ENCODE data around the gene CDH23. TPM values are rescaled to one million over a fixed set of nuclear protein-coding genes. Genes with fewer than 3 reads are reported as not detected.

The CDH23 gene
- total RNA-seq, 1 experiment from 2014 or later: not detected

DNA sequence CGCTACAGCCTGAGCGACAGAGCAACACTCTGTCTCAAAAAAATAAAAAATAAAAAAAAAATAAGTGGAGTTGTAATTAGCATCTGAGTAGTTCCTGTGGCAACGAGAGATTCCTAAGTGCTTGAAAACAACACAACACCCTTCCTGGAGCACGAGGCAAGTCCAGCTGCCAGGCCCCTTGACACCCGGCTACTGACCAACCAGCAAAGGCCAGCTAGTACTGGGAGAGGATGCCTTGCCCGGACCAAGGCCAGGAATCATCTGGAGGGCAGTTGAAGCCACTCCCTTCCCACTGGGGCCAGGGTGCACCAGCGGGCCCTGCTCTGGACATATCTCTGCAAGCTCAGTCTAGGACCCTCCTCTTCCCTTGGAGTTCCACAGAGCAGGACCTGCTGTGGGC is 322.3 kb downstream of the CDH23 start:
- H3K4me3 ChIP-seq (ENCODE audit: low read length): no peak overlapping the region
- ChIA-PET POLR2A (ENCODE audit: unreplicated experiment) (no interaction called here), CTCF (no interaction called here)
- intact Hi-C loops (cut with micrococcal nuclease): no loop called here
- no TSS peak for BruUV-seq (replicated peaks)
- ATAC-seq (no peak), DNase-seq (no peak)
- no peak overlapping the region for H3K27ac ChIP-seq (ENCODE audit: low read length)
- TF ChIP-seq EZH2 (IDR thresholded peaks at IDR 0.05; ENCODE audit: low read length, unreplicated experiment) (no peak), EZH2phosphoT487 (IDR thresholded peaks at IDR 0.05; ENCODE audit: borderline replicate concordance, low read length) (no peak), CTCF (conservative IDR thresholded peaks at IDR 0.05; ENCODE audit: low read depth, low read length) (no peak)
- H3K9ac ChIP-seq (ENCODE audit: low read length): no peak overlapping the region
- H3K4me1 ChIP-seq (ENCODE audit: insufficient read depth, low read length): no peaks in the 10 kb centered on the region
- H3K79me2 ChIP-seq (ENCODE audit: low read length): no peaks in the 10 kb centered on the region
- no peaks in the 10 kb centered on the region for H3K36me3 ChIP-seq (ENCODE audit: low read depth, low read length)
- H2AFZ ChIP-seq (ENCODE audit: low read length): no peak overlapping the region
- H3K9me3 ChIP-seq (ENCODE audit: low read length): no peaks in the 10 kb centered on the region
- no peaks in the 10 kb centered on the region for H3F3A ChIP-seq (ENCODE audit: low read length, unreplicated experiment)
- H3K27me3 ChIP-seq (ENCODE audit: low read length): no peaks in the 10 kb centered on the region
- no peaks in the 10 kb centered on the region for H4K20me1 ChIP-seq (ENCODE audit: low read length)
- no peaks in the 10 kb centered on the region for H3K9me2 ChIP-seq (replicated peaks; ENCODE audit: low read length)
- no peak overlapping the region for H3K4me2 ChIP-seq (ENCODE audit: low read length)

DNA sequence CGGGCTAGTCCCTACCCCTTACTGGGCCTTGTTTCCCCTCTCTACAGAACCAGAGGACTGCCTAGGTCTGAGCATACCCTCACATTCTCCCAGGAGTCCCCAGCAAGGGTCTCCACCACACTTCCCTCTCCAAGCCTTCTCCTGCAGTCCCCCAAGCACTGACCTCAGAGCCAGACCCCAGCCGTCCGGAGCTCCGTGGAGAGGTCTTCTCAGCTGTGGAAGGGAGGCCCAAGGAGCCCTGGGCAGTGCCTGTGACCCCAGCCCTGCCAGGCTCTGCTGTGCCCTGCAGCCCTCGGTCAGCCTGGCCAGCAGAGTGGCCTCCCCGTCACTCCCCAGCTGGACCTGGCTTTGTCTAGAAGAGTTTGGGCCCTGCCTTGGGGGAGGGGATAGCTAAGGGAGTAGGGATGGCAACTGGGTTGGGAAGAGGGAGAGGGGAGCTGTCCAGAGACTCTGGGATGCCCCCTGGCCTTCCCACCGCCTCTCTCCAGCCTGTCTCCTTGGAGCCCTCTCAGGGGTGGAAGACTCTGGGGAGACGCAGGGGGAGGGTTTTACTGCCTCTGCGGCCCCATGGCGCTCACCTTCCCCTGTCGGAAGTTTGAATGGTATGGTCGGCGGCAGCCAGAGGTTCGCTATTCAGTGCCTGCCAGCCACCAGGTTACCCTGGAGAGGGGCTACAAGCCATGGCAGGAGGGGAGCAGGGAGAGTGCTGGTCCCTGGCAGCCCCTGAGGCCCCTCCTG is 322.9 kb downstream of the CDH23 start, which contains the start of gene C10orf105:
Gene C10orf105, minus strand, starts transcription at position 315 of the 738 bp plus-strand sequence. CDS start 3,441 bp downstream, outside the sequence.
- H3K4me2 ChIP-seq (ENCODE audit: low read length): no peak within 1 kb of the TSS
- H3K4me1 ChIP-seq (ENCODE audit: insufficient read depth, low read length): no peaks in the 10 kb centered on the region
- no TSS peak for BruUV-seq (replicated peaks)
- no peak within 1 kb of the TSS for H2AFZ ChIP-seq (ENCODE audit: low read length)
- ChIA-PET POLR2A (ENCODE audit: unreplicated experiment) (no interaction called here), CTCF (no interaction called here)
- no peaks in the 10 kb centered on the region for H4K20me1 ChIP-seq (ENCODE audit: low read length)
- H3F3A ChIP-seq (ENCODE audit: low read length, unreplicated experiment): no peaks in the 10 kb centered on the region
- no peak within 1 kb of the TSS for H3K27ac ChIP-seq (ENCODE audit: low read length)
- H3K9me2 ChIP-seq (replicated peaks; ENCODE audit: low read length): no peaks in the 10 kb centered on the region
- no peaks in the 10 kb centered on the region for H3K27me3 ChIP-seq (ENCODE audit: low read length)
- DNase-seq: no peak
- TF ChIP-seq EZH2 (IDR thresholded peaks at IDR 0.05; ENCODE audit: low read length, unreplicated experiment) (no peak), CTCF (conservative IDR thresholded peaks at IDR 0.05; ENCODE audit: low read depth, low read length) (no peak), EZH2phosphoT487 (IDR thresholded peaks at IDR 0.05; ENCODE audit: borderline replicate concordance, low read length) (no peak)
- no peaks in the 10 kb centered on the region for H3K79me2 ChIP-seq (ENCODE audit: low read length)
- H3K9ac ChIP-seq (ENCODE audit: low read length): no peak within 1 kb of the TSS
- no peaks in the 10 kb centered on the region for H3K9me3 ChIP-seq (ENCODE audit: low read length)
- intact Hi-C loops (cut with micrococcal nuclease): no loop called here
- ATAC-seq: no peak
- no peaks in the 10 kb centered on the region for H3K36me3 ChIP-seq (ENCODE audit: low read depth, low read length)
- H3K4me3 ChIP-seq (ENCODE audit: low read length): no peak within 1 kb of the TSS

DNA sequence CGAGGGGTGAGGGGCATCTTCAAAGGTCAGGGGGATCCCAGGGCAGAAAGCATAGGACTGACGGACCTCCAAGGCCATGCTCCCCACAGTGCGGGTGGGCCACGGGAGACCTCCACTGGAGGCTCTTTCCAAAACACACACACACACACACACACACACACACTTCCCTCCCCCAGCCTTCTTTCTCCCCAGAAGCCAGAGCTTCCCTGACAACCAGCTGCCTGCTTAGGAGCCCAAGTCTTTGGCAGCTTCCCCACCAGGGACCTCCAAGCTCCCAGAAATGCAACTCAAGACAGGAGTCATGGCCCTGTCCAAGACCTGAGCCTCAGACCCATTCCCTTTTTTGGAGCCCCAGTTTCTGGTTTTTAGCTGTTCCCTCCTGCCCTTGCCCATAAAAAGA is 323.6 kb downstream of the CDH23 start:
- no peak overlapping the region for H3K4me2 ChIP-seq (ENCODE audit: low read length)
- no peak overlapping the region for H2AFZ ChIP-seq (ENCODE audit: low read length)
- no peaks in the 10 kb centered on the region for H3K79me2 ChIP-seq (ENCODE audit: low read length)
- ATAC-seq (no peak), DNase-seq (no peak)
- H3K9ac ChIP-seq (ENCODE audit: low read length): no peak overlapping the region
- no peaks in the 10 kb centered on the region for H3K9me3 ChIP-seq (ENCODE audit: low read length)
- TF ChIP-seq CTCF (conservative IDR thresholded peaks at IDR 0.05; ENCODE audit: low read depth, low read length) (no peak), EZH2 (IDR thresholded peaks at IDR 0.05; ENCODE audit: low read length, unreplicated experiment) (no peak), EZH2phosphoT487 (IDR thresholded peaks at IDR 0.05; ENCODE audit: borderline replicate concordance, low read length) (no peak)
- BruUV-seq (replicated peaks): no TSS peak
- CTCF ChIA-PET: no interaction called here
- H3K9me2 ChIP-seq (replicated peaks; ENCODE audit: low read length): no peaks in the 10 kb centered on the region
- intact Hi-C loops (cut with micrococcal nuclease): no loop called here
- no peaks in the 10 kb centered on the region for H3F3A ChIP-seq (ENCODE audit: low read length, unreplicated experiment)
- no peaks in the 10 kb centered on the region for H3K36me3 ChIP-seq (ENCODE audit: low read depth, low read length)
- H3K4me3 ChIP-seq (ENCODE audit: low read length): no peak overlapping the region
- H3K27me3 ChIP-seq (ENCODE audit: low read length): no peaks in the 10 kb centered on the region
- no peaks in the 10 kb centered on the region for H4K20me1 ChIP-seq (ENCODE audit: low read length)
- POLR2A ChIA-PET (ENCODE audit: unreplicated experiment): no interaction called here
- no peaks in the 10 kb centered on the region for H3K4me1 ChIP-seq (ENCODE audit: insufficient read depth, low read length)
- no peak overlapping the region for H3K27ac ChIP-seq (ENCODE audit: low read length)
